Mammary epithelial cell (primary cell): ENCODE data around the gene HAUS6.

Experiments used
- CTCF ChIP-seq, 2 donors: IDR thresholded peaks in 1 of 2; conservative IDR thresholded peaks in 1 of 2; 2 replicates each; pipeline ENCODE4 v1.5.1; 2011 to 2012; ENCODE audit warnings: inconsistent platforms in 2 of 2, low read length in 2 of 2, mild to moderate bottlenecking in 2 of 2, control low read depth in 1 of 2, low read depth in 1 of 2; ENCODE audit not compliant: insufficient read depth in 1 of 2; ENCODE audit errors: extremely low read depth in 1 of 2
- EZH2 ChIP-seq: IDR thresholded peaks from 2 replicates; pipeline ENCODE4 v1.6.1; 2012; ENCODE audit warnings: low read length, inconsistent platforms, borderline replicate concordance

- TF ChIP-seq CTCF (conservative IDR thresholded peaks at IDR 0.05 in 1 of 2, IDR thresholded peaks at IDR 0.05 in 1 of 2; ENCODE audit: extremely low read depth in 1 of 2, insufficient read depth in 1 of 2, low read depth in 1 of 2, low read length in 2 of 2) (no peak), EZH2 (no peak)
Measured at GRCh38 chr9:19137282-19137681, 34.6 kb upstream of the HAUS6 start.
